Parathyroid adenoma (tissue), 2 donors: ENCODE data around the gene ARHGAP24.

ENCODE experiments used
- H2AFZ ChIP-seq: fragments of 300-600 bp; sonication (generic); one replicate; pipeline ENCODE4 v1.7.0; 2017; ENCODE audit warnings: antibody characterized with exemption, mild to moderate bottlenecking
- H3K27ac ChIP-seq: fragments of 300-600 bp; sonication (generic); one replicate; pipeline ENCODE4 v1.7.0; 2017
- H3K27me3 ChIP-seq: fragments of 300-600 bp; sonication (generic); one replicate; pipeline ENCODE4 v1.7.0; 2017; ENCODE audit warnings: low read length; ENCODE audit not compliant: control insufficient read depth, insufficient read depth
- H3K36me3 ChIP-seq: fragments of 300-600 bp; sonication (generic); one replicate; pipeline ENCODE4 v1.7.0; 2017; ENCODE audit warnings: low read length; ENCODE audit not compliant: control insufficient read depth, insufficient read depth
- H3K4me1 ChIP-seq: fragments of 300-600 bp; sonication (generic); one replicate; pipeline ENCODE4 v1.7.0; 2017; ENCODE audit warnings: control low read depth
- H3K4me2 ChIP-seq: fragments of 300-600 bp; sonication (generic); one replicate; pipeline ENCODE4 v1.7.0; 2017; ENCODE audit warnings: low read length
- H3K4me3 ChIP-seq: fragments of 300-600 bp; sonication (generic); one replicate; pipeline ENCODE4 v1.7.0; 2017; ENCODE audit warnings: low read depth, low read length
- H3K79me2 ChIP-seq: fragments of 300-600 bp; sonication (generic); one replicate; pipeline ENCODE4 v1.7.0; 2017; ENCODE audit warnings: control low read depth
- H3K9ac ChIP-seq: fragments of 300-600 bp; sonication (generic); one replicate; pipeline ENCODE4 v1.7.0; 2017; ENCODE audit warnings: mild to moderate bottlenecking
- H3K9me3 ChIP-seq: fragments of 300-600 bp; sonication (generic); one replicate; pipeline ENCODE4 v1.7.0; 2017; ENCODE audit warnings: low read length; ENCODE audit not compliant: control insufficient read depth
- TF ChIP-seq, protein P1 (sequence below): fragments of 300-600 bp; sonication (generic); IDR thresholded peaks from one replicate; pipeline ENCODE4 v1.7.0; 2017; ENCODE audit warnings: antibody characterized with exemption, mild to moderate bottlenecking
- donor health status: primary hyperparathyroidism.

The ARHGAP24 gene

DNA sequence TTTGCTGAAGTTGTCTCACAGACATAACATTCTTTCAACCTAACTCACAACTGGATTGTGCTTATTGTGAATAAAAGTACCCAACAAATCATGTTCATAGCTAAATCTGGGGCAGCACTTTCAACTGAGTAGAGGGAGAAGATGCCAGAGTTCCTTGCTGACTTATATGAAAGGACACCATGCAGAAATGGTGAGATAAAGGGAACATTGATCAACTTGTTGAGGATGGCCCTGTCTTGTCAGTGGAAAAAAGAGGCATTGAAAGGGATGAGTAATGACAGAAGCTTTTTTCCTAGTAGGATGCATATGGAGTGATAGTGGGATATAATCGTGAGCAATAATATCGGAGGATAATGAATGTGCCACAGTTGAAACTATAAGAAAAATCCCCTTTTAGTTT lies 221.7 kb downstream of the ARHGAP24 start:
- TF ChIP-seq, protein P1, sequence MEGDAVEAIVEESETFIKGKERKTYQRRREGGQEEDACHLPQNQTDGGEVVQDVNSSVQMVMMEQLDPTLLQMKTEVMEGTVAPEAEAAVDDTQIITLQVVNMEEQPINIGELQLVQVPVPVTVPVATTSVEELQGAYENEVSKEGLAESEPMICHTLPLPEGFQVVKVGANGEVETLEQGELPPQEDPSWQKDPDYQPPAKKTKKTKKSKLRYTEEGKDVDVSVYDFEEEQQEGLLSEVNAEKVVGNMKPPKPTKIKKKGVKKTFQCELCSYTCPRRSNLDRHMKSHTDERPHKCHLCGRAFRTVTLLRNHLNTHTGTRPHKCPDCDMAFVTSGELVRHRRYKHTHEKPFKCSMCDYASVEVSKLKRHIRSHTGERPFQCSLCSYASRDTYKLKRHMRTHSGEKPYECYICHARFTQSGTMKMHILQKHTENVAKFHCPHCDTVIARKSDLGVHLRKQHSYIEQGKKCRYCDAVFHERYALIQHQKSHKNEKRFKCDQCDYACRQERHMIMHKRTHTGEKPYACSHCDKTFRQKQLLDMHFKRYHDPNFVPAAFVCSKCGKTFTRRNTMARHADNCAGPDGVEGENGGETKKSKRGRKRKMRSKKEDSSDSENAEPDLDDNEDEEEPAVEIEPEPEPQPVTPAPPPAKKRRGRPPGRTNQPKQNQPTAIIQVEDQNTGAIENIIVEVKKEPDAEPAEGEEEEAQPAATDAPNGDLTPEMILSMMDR = no peak
- Histone ChIP-seq H3K9me3 (no peaks in the 10 kb centered on the region), H3K79me2 (no peaks in the 10 kb centered on the region), H3K27me3 (no peaks in the 10 kb centered on the region), H3K9ac (no peak overlapping the region), H3K4me3 (no peak overlapping the region), H3K36me3 (no peaks in the 10 kb centered on the region), H3K4me2 (no peak overlapping the region), H2AFZ (no peak overlapping the region), H3K4me1 (no peaks in the 10 kb centered on the region), H3K27ac (no peak overlapping the region)

DNA sequence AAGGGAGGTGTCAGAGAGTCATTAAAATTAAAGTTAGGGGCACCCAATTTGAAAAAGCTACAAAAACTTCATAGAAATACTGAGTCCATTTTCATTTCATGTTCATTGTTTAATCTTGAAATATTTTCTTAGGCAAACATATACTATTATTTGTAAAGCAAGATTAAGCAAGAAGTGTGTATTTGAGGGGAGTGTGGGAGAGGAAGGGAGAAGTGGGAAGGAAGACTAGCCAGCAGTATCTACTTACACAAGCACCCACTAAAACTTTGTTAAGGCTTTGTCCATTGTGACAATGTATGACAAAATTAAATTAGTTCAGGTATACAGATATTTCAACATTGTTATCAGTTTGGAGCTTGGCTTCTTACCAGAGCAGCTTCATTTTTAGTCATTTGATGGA lies 222.9 kb downstream of the ARHGAP24 start:
- Histone ChIP-seq H3K4me1 (no peaks in the 10 kb centered on the region), H3K4me3 (no peak overlapping the region), H3K27me3 (no peaks in the 10 kb centered on the region), H3K9ac (no peak overlapping the region), H3K79me2 (no peaks in the 10 kb centered on the region), H3K36me3 (no peaks in the 10 kb centered on the region), H3K27ac (no peak overlapping the region), H3K4me2 (no peak overlapping the region), H3K9me3 (no peaks in the 10 kb centered on the region), H2AFZ (no peak overlapping the region)
- TF ChIP-seq, protein P1 = no peak

DNA sequence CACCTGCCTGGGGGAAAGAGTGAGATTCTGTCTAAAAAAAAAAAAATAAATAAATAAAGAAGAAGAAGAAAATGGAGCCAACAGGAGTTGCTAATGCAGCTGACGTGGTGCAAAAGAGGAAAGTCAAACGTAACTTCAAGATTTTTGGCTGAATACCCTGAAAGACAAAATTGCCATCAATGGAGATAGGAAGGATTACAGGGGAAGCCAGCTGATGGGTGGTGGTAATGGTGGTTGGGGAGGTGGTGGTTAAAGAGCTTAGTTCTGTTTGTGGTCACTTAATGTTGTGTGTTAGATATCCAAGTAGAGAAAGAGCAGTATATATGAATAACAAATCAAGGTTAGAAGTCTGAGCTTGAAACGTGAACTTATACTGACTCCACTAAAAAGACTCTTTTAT lies 225.4 kb downstream of the ARHGAP24 start:
- H2AFZ ChIP-seq = no peak overlapping the region
- H3K9me3 ChIP-seq = no peaks in the 10 kb centered on the region
- TF ChIP-seq, protein P1 = no peak
- no peak overlapping the region for H3K27ac ChIP-seq
- no peak overlapping the region for H3K4me2 ChIP-seq
- H3K4me3 ChIP-seq = no peak overlapping the region
- no peaks in the 10 kb centered on the region for H3K36me3 ChIP-seq
- no peaks in the 10 kb centered on the region for H3K27me3 ChIP-seq
- H3K79me2 ChIP-seq = no peaks in the 10 kb centered on the region
- H3K9ac ChIP-seq = no peak overlapping the region
- no peaks in the 10 kb centered on the region for H3K4me1 ChIP-seq

DNA sequence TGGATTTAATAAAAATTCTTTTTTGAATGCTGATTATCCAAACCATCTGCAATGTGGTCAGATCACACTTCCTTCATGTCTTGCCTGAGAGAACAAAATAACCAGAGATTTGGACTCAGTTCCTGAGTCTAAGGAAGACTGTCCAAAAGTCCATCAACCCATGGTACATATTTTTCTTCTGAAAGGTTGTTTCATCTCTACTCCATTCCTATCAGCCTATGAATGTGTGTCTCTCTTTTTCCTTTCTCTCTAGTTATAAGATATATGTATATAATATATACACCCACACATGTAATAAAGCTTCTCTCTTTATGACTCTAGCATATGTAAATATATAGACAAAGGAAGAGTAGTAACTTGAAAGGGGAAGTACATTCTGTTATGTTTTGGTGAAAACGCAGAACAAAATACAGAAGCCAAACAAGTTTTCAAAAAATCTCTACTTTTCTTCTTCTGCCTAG lies 226.9 kb downstream of the ARHGAP24 start:
- no peaks in the 10 kb centered on the region for H3K9me3 ChIP-seq
- TF ChIP-seq, protein P1 = no peak
- no peaks in the 10 kb centered on the region for H3K36me3 ChIP-seq
- H3K4me2 ChIP-seq = no peak overlapping the region
- H3K27me3 ChIP-seq = no peaks in the 10 kb centered on the region
- H3K27ac ChIP-seq = no peak overlapping the region
- no peaks in the 10 kb centered on the region for H3K4me1 ChIP-seq
- no peak overlapping the region for H3K4me3 ChIP-seq
- H3K9ac ChIP-seq = no peak overlapping the region
- H3K79me2 ChIP-seq = no peaks in the 10 kb centered on the region
- H2AFZ ChIP-seq = no peak overlapping the region

DNA sequence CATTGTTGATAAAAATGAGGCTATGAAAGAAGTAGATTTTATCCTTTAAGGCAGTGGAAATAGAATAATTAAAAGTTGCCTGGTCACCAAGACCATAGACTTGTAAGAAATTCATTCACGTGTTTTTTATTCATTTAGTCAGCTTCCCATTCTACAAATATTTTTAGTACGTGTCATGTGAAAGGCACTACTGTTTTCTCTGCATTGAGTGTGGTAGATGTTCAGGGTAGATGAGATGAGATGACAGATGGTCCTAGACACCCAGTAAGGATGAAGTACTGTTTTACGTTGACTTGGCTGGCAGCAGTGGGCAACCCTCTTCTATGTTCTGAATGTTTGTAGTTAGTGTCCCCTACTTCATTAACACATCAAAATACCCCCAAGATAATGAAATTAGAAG lies 228.1 kb downstream of the ARHGAP24 start:
- Histone ChIP-seq H3K4me2 (no peak overlapping the region), H3K36me3 (no peaks in the 10 kb centered on the region), H3K27me3 (no peaks in the 10 kb centered on the region), H3K9me3 (no peaks in the 10 kb centered on the region), H3K27ac (no peak overlapping the region), H3K79me2 (no peaks in the 10 kb centered on the region), H3K4me3 (no peak overlapping the region), H3K4me1 (no peaks in the 10 kb centered on the region), H3K9ac (no peak overlapping the region), H2AFZ (no peak overlapping the region)
- TF ChIP-seq, protein P1 = no peak
